Measurements from ENCODE around the gene CEMIP.
A peak's percentile ranks its signal among the peaks of the same experiment; 100 is the strongest.

Gene CEMIP

GRCh38 chr15:80982205-80982604 is 203.0 kb downstream of the CEMIP start:
- no peaks in the 10 kb centered on the region for H3K27me3 ChIP-seq (ENCODE audit: control insufficient read depth, insufficient read depth, low read length)
- H3K27ac ChIP-seq (ENCODE audit: low read length) = no peak overlapping the region
- no peak for DNase-seq (ENCODE audit: low read depth, low spot score)
- no CpG with 5 or more reads among the region's 2 CpGs for WGBS (ENCODE audit: insufficient coverage, insufficient read length)
- peaks cover 2% of the 10 kb centered on the region; the same call in 1 of the 2 replicates for H3K36me3 ChIP-seq (ENCODE audit: control insufficient read depth, insufficient read depth, low read length)
- H3K9me3 ChIP-seq (ENCODE audit: control insufficient read depth, insufficient read depth, low read length) = no peaks in the 10 kb centered on the region
- H3K4me1 ChIP-seq (ENCODE audit: control insufficient read depth, insufficient read depth, low read length) = peaks cover 3% of the 10 kb centered on the region; the same call in 1 of the 2 replicates
- no peak overlapping the region for H3K4me3 ChIP-seq (ENCODE audit: low read length)

- Histone ChIP-seq H3K27me3 (ENCODE audit: control insufficient read depth, insufficient read depth, low read length) (no peaks in the 10 kb centered on the region), H3K4me1 (ENCODE audit: control insufficient read depth, insufficient read depth, low read length) (peaks cover 2% of the 10 kb centered on the region; the same call in 1 of the 2 replicates), H3K4me3 (ENCODE audit: low read length) (no peak overlapping the region), H3K27ac (ENCODE audit: low read length) (no peak overlapping the region), H3K9me3 (ENCODE audit: control insufficient read depth, insufficient read depth, low read length) (no peaks in the 10 kb centered on the region), H3K36me3 (ENCODE audit: control insufficient read depth, insufficient read depth, low read length) (peaks cover 2% of the 10 kb centered on the region; the same call in 1 of the 2 replicates)
- WGBS (ENCODE audit: insufficient coverage, insufficient read length) = no CpG with 5 or more reads among the region's 5 CpGs
- no peak for DNase-seq (ENCODE audit: low read depth, low spot score)
Measured at GRCh38 chr15:80982839-80983238, 203.7 kb downstream of the CEMIP start.

GRCh38 chr15:80984856-80985255 is 205.7 kb downstream of the CEMIP start:
- H3K27ac ChIP-seq (ENCODE audit: low read length) = no peak overlapping the region
- whole genome bisulfite sequencing (ENCODE audit: insufficient coverage, insufficient read length) = no CpG with 5 or more reads among the region's 9 CpGs
- no peak overlapping the region for H3K4me3 ChIP-seq (ENCODE audit: low read length)
- DNase-seq (ENCODE audit: low read depth, low spot score) = no peak
- H3K9me3 ChIP-seq (ENCODE audit: control insufficient read depth, insufficient read depth, low read length) = no peaks in the 10 kb centered on the region
- peaks cover 2% of the 10 kb centered on the region; the same call in 1 of the 2 replicates for H3K4me1 ChIP-seq (ENCODE audit: control insufficient read depth, insufficient read depth, low read length)
- H3K27me3 ChIP-seq (ENCODE audit: control insufficient read depth, insufficient read depth, low read length) = no peaks in the 10 kb centered on the region
- H3K36me3 ChIP-seq (ENCODE audit: control insufficient read depth, insufficient read depth, low read length) = no peaks in the 10 kb centered on the region

- WGBS (ENCODE audit: insufficient coverage, insufficient read length) = no CpG with 5 or more reads among the region's 5 CpGs
- Histone ChIP-seq H3K27me3 (ENCODE audit: control insufficient read depth, insufficient read depth, low read length) (no peaks in the 10 kb centered on the region), H3K27ac (ENCODE audit: low read length) (no peak overlapping the region), H3K4me3 (ENCODE audit: low read length) (no peak overlapping the region), H3K36me3 (ENCODE audit: control insufficient read depth, insufficient read depth, low read length) (no peaks in the 10 kb centered on the region), H3K4me1 (ENCODE audit: control insufficient read depth, insufficient read depth, low read length) (peaks cover 2% of the 10 kb centered on the region; the same call in 1 of the 2 replicates), H3K9me3 (ENCODE audit: control insufficient read depth, insufficient read depth, low read length) (no peaks in the 10 kb centered on the region)
- DNase-seq (ENCODE audit: low read depth, low spot score) = no peak
Measured at GRCh38 chr15:80985981-80986380, 206.8 kb downstream of the CEMIP start.

- WGBS (ENCODE audit: insufficient coverage, insufficient read length) = no CpG with 5 or more reads among the region's 1 CpG
- Histone ChIP-seq H3K27ac (ENCODE audit: low read length) (no peak overlapping the region), H3K4me3 (ENCODE audit: low read length) (no peak overlapping the region), H3K4me1 (ENCODE audit: control insufficient read depth, insufficient read depth, low read length) (peaks cover 2% of the 10 kb centered on the region; the same call in 1 of the 2 replicates), H3K27me3 (ENCODE audit: control insufficient read depth, insufficient read depth, low read length) (no peaks in the 10 kb centered on the region), H3K9me3 (ENCODE audit: control insufficient read depth, insufficient read depth, low read length) (no peaks in the 10 kb centered on the region), H3K36me3 (ENCODE audit: control insufficient read depth, insufficient read depth, low read length) (no peaks in the 10 kb centered on the region)
- DNase-seq (ENCODE audit: low read depth, low spot score) = no peak
Measured at GRCh38 chr15:80986487-80986886, 207.3 kb downstream of the CEMIP start.

GRCh38 chr15:80988148-80988796 is 209.1 kb downstream of the CEMIP start:
- DNase-seq (ENCODE audit: low read depth, low spot score) = no peak
- H3K27me3 ChIP-seq (ENCODE audit: control insufficient read depth, insufficient read depth, low read length) = no peaks in the 10 kb centered on the region
- peaks cover 2% of the 10 kb centered on the region; the same call in 1 of the 2 replicates for H3K4me1 ChIP-seq (ENCODE audit: control insufficient read depth, insufficient read depth, low read length)
- no CpG with 5 or more reads among the region's 8 CpGs for WGBS (ENCODE audit: insufficient coverage, insufficient read length)
- H3K27ac ChIP-seq (ENCODE audit: low read length) = no peak overlapping the region
- H3K36me3 ChIP-seq (ENCODE audit: control insufficient read depth, insufficient read depth, low read length) = no peaks in the 10 kb centered on the region
- H3K4me3 ChIP-seq (ENCODE audit: low read length) = peak overlapping the region; percentile 93; the same call in 1 of the 2 replicates
- H3K9me3 ChIP-seq (ENCODE audit: control insufficient read depth, insufficient read depth, low read length) = no peaks in the 10 kb centered on the region

GRCh38 chr15:80989081-80989517 is 209.9 kb downstream of the CEMIP start:
- no CpG with 5 or more reads among the region's 7 CpGs for WGBS (ENCODE audit: insufficient coverage, insufficient read length)
- peaks cover 2% of the 10 kb centered on the region; the same call in 1 of the 2 replicates for H3K4me1 ChIP-seq (ENCODE audit: control insufficient read depth, insufficient read depth, low read length)
- H3K27ac ChIP-seq (ENCODE audit: low read length) = no peak overlapping the region
- DNase-seq (ENCODE audit: low read depth, low spot score) = no peak
- H3K4me3 ChIP-seq (ENCODE audit: low read length) = peak overlapping the region; percentile 93
- H3K27me3 ChIP-seq (ENCODE audit: control insufficient read depth, insufficient read depth, low read length) = no peaks in the 10 kb centered on the region
- no peaks in the 10 kb centered on the region for H3K9me3 ChIP-seq (ENCODE audit: control insufficient read depth, insufficient read depth, low read length)
- H3K36me3 ChIP-seq (ENCODE audit: control insufficient read depth, insufficient read depth, low read length) = no peaks in the 10 kb centered on the region

- Histone ChIP-seq H3K36me3 (ENCODE audit: control insufficient read depth, insufficient read depth, low read length) (no peaks in the 10 kb centered on the region), H3K27me3 (ENCODE audit: control insufficient read depth, insufficient read depth, low read length) (no peaks in the 10 kb centered on the region), H3K9me3 (ENCODE audit: control insufficient read depth, insufficient read depth, low read length) (no peaks in the 10 kb centered on the region), H3K27ac (ENCODE audit: low read length) (no peak within 1 kb of the TSS), H3K4me3 (ENCODE audit: low read length) (peak within 1 kb of the TSS; percentile 93), H3K4me1 (ENCODE audit: control insufficient read depth, insufficient read depth, low read length) (peaks cover 2% of the 10 kb centered on the region; the same call in 1 of the 2 replicates)
- no CpG with 5 or more reads among the region's 63 CpGs for WGBS (ENCODE audit: insufficient coverage, insufficient read length)
- DNase-seq (ENCODE audit: low read depth, low spot score) = peak; percentile 86
Measured at GRCh38 chr15:80989518-80990478, 210.6 kb downstream of the CEMIP start, which contains the start of gene MESD. TSS of gene MESD (minus strand) at chr15:80989819. CDS start at chr15:80989791, 28 bp downstream.

GRCh38 chr15:80990955-80991354 is 211.8 kb downstream of the CEMIP start:
- no peak overlapping the region for H3K4me3 ChIP-seq (ENCODE audit: low read length)
- no peaks in the 10 kb centered on the region for H3K4me1 ChIP-seq (ENCODE audit: control insufficient read depth, insufficient read depth, low read length)
- H3K36me3 ChIP-seq (ENCODE audit: control insufficient read depth, insufficient read depth, low read length) = no peaks in the 10 kb centered on the region
- no CpG with 5 or more reads among the region's 1 CpG for WGBS (ENCODE audit: insufficient coverage, insufficient read length)
- H3K27ac ChIP-seq (ENCODE audit: low read length) = no peak overlapping the region
- DNase-seq (ENCODE audit: low read depth, low spot score) = no peak
- H3K27me3 ChIP-seq (ENCODE audit: control insufficient read depth, insufficient read depth, low read length) = no peaks in the 10 kb centered on the region
- no peaks in the 10 kb centered on the region for H3K9me3 ChIP-seq (ENCODE audit: control insufficient read depth, insufficient read depth, low read length)

GRCh38 chr15:80991421-80991820 is 212.3 kb downstream of the CEMIP start:
- H3K27ac ChIP-seq (ENCODE audit: low read length) = no peak overlapping the region
- no peak overlapping the region for H3K4me3 ChIP-seq (ENCODE audit: low read length)
- no peaks in the 10 kb centered on the region for H3K4me1 ChIP-seq (ENCODE audit: control insufficient read depth, insufficient read depth, low read length)
- H3K27me3 ChIP-seq (ENCODE audit: control insufficient read depth, insufficient read depth, low read length) = no peaks in the 10 kb centered on the region
- no CpG with 5 or more reads among the region's 5 CpGs for WGBS (ENCODE audit: insufficient coverage, insufficient read length)
- no peaks in the 10 kb centered on the region for H3K36me3 ChIP-seq (ENCODE audit: control insufficient read depth, insufficient read depth, low read length)
- H3K9me3 ChIP-seq (ENCODE audit: control insufficient read depth, insufficient read depth, low read length) = no peaks in the 10 kb centered on the region
- DNase-seq (ENCODE audit: low read depth, low spot score) = no peak
